CD4-positive, alpha-beta T cell treated with Interleukin-6 for 4 hours (primary cell): Measurements from ENCODE around the gene DGKQ.

Experiments
- DNase-seq: peaks from one replicate; pipeline ENCODE4 v3.0.0-alpha.2; 2020; ENCODE audit warnings: mixed read lengths

Gene DGKQ

GRCh38 chr4:961351-962230, 11.8 kb downstream of the DGKQ start:
- DNase-seq, result no peak

- no peak for DNase-seq
Observed at GRCh38 chr4:960636-961350, 12.6 kb downstream of the DGKQ start.

- no peak for DNase-seq
Observed at GRCh38 chr4:960140-960635, 13.2 kb downstream of the DGKQ start.

GRCh38 chr4:959338-960139, 13.8 kb downstream of the DGKQ start:
- no peak for DNase-seq

GRCh38 chr4:958696-959337, 14.6 kb downstream of the DGKQ start:
- DNase-seq, result no peak

GRCh38 chr4:958314-958665, 15.1 kb downstream of the DGKQ start:
- no peak for DNase-seq

GRCh38 chr4:957581-958313, 15.6 kb downstream of the DGKQ start:
- DNase-seq, result no peak

GRCh38 chr4:957231-957580, 16.2 kb downstream of the DGKQ start:
- DNase-seq, result no peak

GRCh38 chr4:956531-957230, 16.7 kb downstream of the DGKQ start:
- no peak for DNase-seq

GRCh38 chr4:955931-956381, 17.4 kb downstream of the DGKQ start:
- DNase-seq, result no peak

GRCh38 chr4:955161-955921, 18.0 kb downstream of the DGKQ start:
- no peak for DNase-seq

- DNase-seq, result no peak
Observed at GRCh38 chr4:954211-955020, 19.0 kb downstream of the DGKQ start.

- DNase-seq, result no peak
Observed at GRCh38 chr4:953574-953915, 19.8 kb downstream of the DGKQ start.

- DNase-seq, result no peak
Observed at GRCh38 chr4:952881-953573, 20.3 kb downstream of the DGKQ start.

- no peak for DNase-seq
Observed at GRCh38 chr4:951594-952468, 21.5 kb downstream of the DGKQ start.

- DNase-seq, result no peak
Observed at GRCh38 chr4:951186-951585, 22.2 kb downstream of the DGKQ start.

- no peak for DNase-seq
Observed at GRCh38 chr4:950136-951020, 23.0 kb downstream of the DGKQ start.
